Spleen (tissue), 11 donors: ENCODE measurements around the gene DOCK11. TPM values are rescaled to one million over a fixed set of nuclear protein-coding genes. Genes with fewer than 3 reads are reported as not detected.

Source experiments
- DNase-seq: peaks from one replicate; pipeline ENCODE4 v3.0.0-alpha.2; 2020
- H3K27ac ChIP-seq, 8 donors: fragments of 200-600 bp; sonication (generic) in 7 of 8; 1 replicate in 4 of 8; 2 replicates in 4 of 8; pipeline versions ENCODE4 v1.5.0 to v1.8.0; 2016 to 2021; ENCODE audit warnings: inconsistent platforms in 4 of 8, mild to moderate bottlenecking in 4 of 8, moderate library complexity in 1 of 8
- H3K27me3 ChIP-seq, 7 donors: fragments of 200-600 bp; sonication (generic) in 6 of 7; replicated peaks in 1 of 7; 1 replicate in 4 of 7; 2 replicates in 3 of 7; pipeline versions ENCODE4 v1.5.0 to v1.8.0; 2016 to 2021; ENCODE audit warnings: inconsistent platforms in 3 of 7, mild to moderate bottlenecking in 1 of 7
- H3K36me3 ChIP-seq, 6 donors: fragments of 200-600 bp; sonication (generic) in 5 of 6; 1 replicate in 4 of 6; 2 replicates in 2 of 6; pipeline versions ENCODE4 v1.5.0 to v1.8.0; 2016 to 2021; ENCODE audit warnings: inconsistent platforms in 2 of 6
- H3K4me1 ChIP-seq, 6 donors: fragments of 200-600 bp; sonication (generic) in 5 of 6; 1 replicate in 3 of 6; 2 replicates in 3 of 6; pipeline versions ENCODE4 v1.5.0 to v1.8.0; 2016 to 2021; ENCODE audit warnings: inconsistent platforms in 3 of 6
- H3K4me3 ChIP-seq, 8 donors: fragments of 200-600 bp; sonication (generic) in 7 of 8; 1 replicate in 4 of 8; 2 replicates in 4 of 8; pipeline versions ENCODE4 v1.5.0 to v1.8.0; 2016 to 2021; ENCODE audit warnings: inconsistent platforms in 4 of 8, mild to moderate bottlenecking in 4 of 8, moderate library complexity in 2 of 8
- H3K9me3 ChIP-seq, 8 donors: fragments of 200-600 bp; sonication (generic) in 7 of 8; 1 replicate in 4 of 8; 2 replicates in 4 of 8; pipeline versions ENCODE4 v1.5.0 to v1.8.0; 2016 to 2021; ENCODE audit warnings: inconsistent platforms in 4 of 8
- POLR2A ChIP-seq, 3 donors: fragments of 450-650 bp; IDR thresholded peaks; one replicate each; pipeline ENCODE4 v1.5.1; 2017; ENCODE audit warnings: antibody characterized with exemption in 3 of 3, mild to moderate bottlenecking in 1 of 3
- POLR2AphosphoS5 ChIP-seq, 3 donors: sonication (generic); formaldehyde crosslinking; IDR thresholded peaks; one replicate each; pipeline ENCODE4 v1.5.1; 2017; ENCODE audit warnings: antibody characterized with exemption in 3 of 3
- WGBS, 5 donors: extraction: QIAGEN DNeasy Blood & Tissue Kit in 3 of 5; methylation state at CpG; one replicate each; pipeline versions ENCODE4 v1.1.5 to v1.1.7; 2013 to 2018; 5-methylcytosine and 5-hydroxymethylcytosine counted together
- intact Hi-C: fragments of 100-400 bp; cut with DNase I; formaldehyde crosslinking; loops from one replicate; pipeline ENCODE4 v1.15.0; 2023; ENCODE audit warnings: low total_unique reads
- polyA plus RNA-seq, 3 donors: library from polyadenylated mRNA; stranded (reverse); fragments of 200-250 nt; gene quantifications; one replicate each; pipeline ENCODE4 v1.2.1, GENCODE V29; 2013
- total RNA-seq, 7 donors: library from RNA; depleted of rRNA in 3 of 7; stranded (reverse); fragments of >200 nt in 3 of 7; fragmentation: NEBNext Ultra II Directional in 4 of 7; extraction: Animal tissue kit (Norgen Biotek cat#: 25700) in 4 of 7; gene quantifications; one replicate each; pipeline versions ENCODE4 v1.1.0 to v1.2.1, GENCODE V29; 2016 to 2021
- TF ChIP-seq, protein P1 (sequence below), 11 experiments: fragments of 200-600 bp in 7 of 11; fragments of 450-650 bp in 4 of 11; sonication (generic) in 4 of 11; IDR thresholded peaks in 8 of 11; conservative IDR thresholded peaks in 3 of 11; 1 replicate in 7 of 11; 2 replicates in 4 of 11; pipeline versions ENCODE4 v1.4.0 to v1.8.0; 2016 to 2021; ENCODE audit warnings: antibody characterized with exemption in 11 of 11, inconsistent platforms in 4 of 11, mild to moderate bottlenecking in 1 of 11
- donor health status: healthy with polysubstance abuse.
- donor health status: DM: no; HTN: no; CAD: no; lungs with moderate emphysema.
- donor health status: DM: no; HTN: no; CAD: no.
- donor health status: Bipolar disorder and iron deficiency.
- donor health status: healthy.
- donor health status: DM: no; HTN: no; CAD: no.
- donor health status: DM: yes; HTN: yes; CAD: no.

DOCK11 gene
- total and polyA plus RNA-seq, 10 donors, result 32.8 to 68.9 (median 56.0) TPM

DNA sequence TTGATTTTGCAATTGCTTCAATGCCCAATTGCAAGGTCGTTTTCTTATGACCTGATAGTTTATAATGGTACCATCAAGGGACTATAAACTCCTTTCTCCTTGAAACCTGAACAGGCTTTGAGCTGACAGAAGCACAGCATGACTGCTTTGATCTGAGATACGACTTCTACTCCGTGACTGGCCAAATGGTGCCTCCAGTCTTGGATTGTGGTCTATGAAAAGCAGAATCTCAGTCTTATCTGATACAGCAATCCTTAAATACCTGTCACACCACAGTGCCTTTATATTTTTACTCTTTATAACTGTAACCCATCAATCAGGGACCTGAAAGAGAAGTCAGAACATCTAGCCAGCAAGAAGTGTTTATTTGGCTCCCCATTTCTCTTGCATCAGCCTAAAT is 93.1 kb downstream of the DOCK11 start:
- no peak for DNase-seq
- H3K4me1 ChIP-seq, result no peaks in the 10 kb centered on the region
- H3K9me3 ChIP-seq, result no peaks in the 10 kb centered on the region
- H3K4me3 ChIP-seq, result no peak overlapping the region
- no peaks in the 10 kb centered on the region for H3K27me3 ChIP-seq
- no peak overlapping the region for H3K27ac ChIP-seq
- TF ChIP-seq, protein P1, sequence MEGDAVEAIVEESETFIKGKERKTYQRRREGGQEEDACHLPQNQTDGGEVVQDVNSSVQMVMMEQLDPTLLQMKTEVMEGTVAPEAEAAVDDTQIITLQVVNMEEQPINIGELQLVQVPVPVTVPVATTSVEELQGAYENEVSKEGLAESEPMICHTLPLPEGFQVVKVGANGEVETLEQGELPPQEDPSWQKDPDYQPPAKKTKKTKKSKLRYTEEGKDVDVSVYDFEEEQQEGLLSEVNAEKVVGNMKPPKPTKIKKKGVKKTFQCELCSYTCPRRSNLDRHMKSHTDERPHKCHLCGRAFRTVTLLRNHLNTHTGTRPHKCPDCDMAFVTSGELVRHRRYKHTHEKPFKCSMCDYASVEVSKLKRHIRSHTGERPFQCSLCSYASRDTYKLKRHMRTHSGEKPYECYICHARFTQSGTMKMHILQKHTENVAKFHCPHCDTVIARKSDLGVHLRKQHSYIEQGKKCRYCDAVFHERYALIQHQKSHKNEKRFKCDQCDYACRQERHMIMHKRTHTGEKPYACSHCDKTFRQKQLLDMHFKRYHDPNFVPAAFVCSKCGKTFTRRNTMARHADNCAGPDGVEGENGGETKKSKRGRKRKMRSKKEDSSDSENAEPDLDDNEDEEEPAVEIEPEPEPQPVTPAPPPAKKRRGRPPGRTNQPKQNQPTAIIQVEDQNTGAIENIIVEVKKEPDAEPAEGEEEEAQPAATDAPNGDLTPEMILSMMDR (IDR thresholded peaks at IDR 0.05 in 8 of 11, conservative IDR thresholded peaks at IDR 0.05 in 3 of 11), result no peak
- WGBS, 5 donors, result 48 to 89% (median 80%) methylated on average over 3 of the region's 3 CpGs
- intact Hi-C loops, result no loop called here
- H3K36me3 ChIP-seq, result peaks cover 0 to 88% (median 18%) of the 10 kb centered on the region in 6 donors

- Histone ChIP-seq H3K36me3 (peaks cover 0 to 89% (median 18%) of the 10 kb centered on the region in 6 donors), H3K27ac (no peak overlapping the region), H3K9me3 (no peaks in the 10 kb centered on the region), H3K4me1 (peaks cover 0 to under 1% (median 0%) of the 10 kb centered on the region in 6 donors), H3K4me3 (no peak overlapping the region), H3K27me3 (no peaks in the 10 kb centered on the region)
- no peak for DNase-seq
- intact Hi-C loops, result no loop called here
- WGBS, 5 donors, result 51 to 79% (median 69%) methylated on average over 1 of the region's 1 CpG
- TF ChIP-seq POLR2A (IDR thresholded peaks at IDR 0.05) (no peak), POLR2AphosphoS5 (IDR thresholded peaks at IDR 0.05) (no peak)
- TF ChIP-seq, protein P1 (IDR thresholded peaks at IDR 0.05 in 8 of 11, conservative IDR thresholded peaks at IDR 0.05 in 3 of 11), result no peak
These were observed 93.6 kb downstream of the DOCK11 start for GRCh38 chrX:118589227-118589626.

- H3K36me3 ChIP-seq, result peaks cover 0 to 73% (median 13%) of the 10 kb centered on the region in 6 donors
- no peaks in the 10 kb centered on the region for H3K27me3 ChIP-seq
- no peaks in the 10 kb centered on the region for H3K9me3 ChIP-seq
- DNase-seq, result no peak
- intact Hi-C loops, result no loop called here
- H3K27ac ChIP-seq, result peak overlapping the region in 2 of 8 donors; percentile 16 to 21
- no peak overlapping the region for H3K4me3 ChIP-seq
- peaks cover 0 to 7% (median 0%) of the 10 kb centered on the region in 6 donors for H3K4me1 ChIP-seq
- 32 to 61% (median 41%) methylated on average over 3 of the region's 3 CpGs for WGBS, 5 donors
- TF ChIP-seq, protein P1 (IDR thresholded peaks at IDR 0.05 in 8 of 11, conservative IDR thresholded peaks at IDR 0.05 in 3 of 11), result no peak
- no peak for TF ChIP-seq POLR2AphosphoS5 (IDR thresholded peaks at IDR 0.05)
These were observed 97.8 kb downstream of the DOCK11 start for GRCh38 chrX:118593407-118593806.

DNA sequence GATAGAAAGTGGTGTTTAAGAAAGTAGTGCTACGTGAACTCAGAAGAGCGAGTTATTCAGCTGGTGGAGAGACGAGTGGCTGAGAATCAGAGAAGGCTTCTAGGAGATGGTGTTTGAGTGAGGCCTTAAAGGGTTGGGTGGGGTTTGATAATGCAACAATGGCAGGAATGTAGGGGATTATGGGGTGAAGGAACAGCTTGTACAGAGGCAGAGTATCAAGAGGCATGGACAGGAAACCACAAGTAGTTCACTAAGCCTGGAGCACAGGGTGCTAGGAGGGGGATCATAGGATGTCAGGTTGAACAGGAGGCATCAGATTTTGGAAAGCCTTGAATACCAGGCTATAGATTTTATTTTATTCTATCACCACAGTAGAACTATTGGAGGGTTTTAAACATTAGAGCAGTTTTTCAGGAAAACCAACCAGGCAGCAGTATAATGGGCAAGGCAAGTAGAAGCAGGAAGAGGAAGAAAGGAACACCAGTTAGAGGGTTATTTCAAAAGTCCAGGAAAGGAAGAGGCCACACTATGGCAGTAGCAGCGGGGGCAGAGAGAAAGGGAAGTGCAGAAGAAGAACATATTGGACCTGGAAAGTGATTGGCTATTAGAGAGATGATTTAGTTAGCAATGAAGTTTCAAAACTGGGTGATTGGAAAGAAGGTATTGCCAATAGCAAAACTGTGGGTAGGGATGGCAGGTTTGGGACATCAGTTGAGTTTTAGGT is 99.2 kb downstream of the DOCK11 start:
- WGBS, 5 donors, result 70 to 80% (median 75%) methylated on average over 4 of the region's 4 CpGs
- TF ChIP-seq POLR2A (IDR thresholded peaks at IDR 0.05) (no peak), POLR2AphosphoS5 (IDR thresholded peaks at IDR 0.05) (no peak)
- TF ChIP-seq, protein P1 (IDR thresholded peaks at IDR 0.05 in 8 of 11, conservative IDR thresholded peaks at IDR 0.05 in 3 of 11), result no peak
- H3K4me1 ChIP-seq, result peaks cover 0 to 7% (median 0%) of the 10 kb centered on the region in 6 donors
- intact Hi-C loops, result no loop called here
- H3K9me3 ChIP-seq, result no peaks in the 10 kb centered on the region
- H3K27me3 ChIP-seq, result no peaks in the 10 kb centered on the region
- peaks cover 0 to 73% (median 11%) of the 10 kb centered on the region in 6 donors for H3K36me3 ChIP-seq
- no peak for DNase-seq
- peak overlapping the region in 3 of 8 donors; percentile 13 to 41 (median 40) for H3K27ac ChIP-seq
- H3K4me3 ChIP-seq, result no peak overlapping the region
